ENCODE data around the gene CNOT2.

CNOT2 gene

DNA sequence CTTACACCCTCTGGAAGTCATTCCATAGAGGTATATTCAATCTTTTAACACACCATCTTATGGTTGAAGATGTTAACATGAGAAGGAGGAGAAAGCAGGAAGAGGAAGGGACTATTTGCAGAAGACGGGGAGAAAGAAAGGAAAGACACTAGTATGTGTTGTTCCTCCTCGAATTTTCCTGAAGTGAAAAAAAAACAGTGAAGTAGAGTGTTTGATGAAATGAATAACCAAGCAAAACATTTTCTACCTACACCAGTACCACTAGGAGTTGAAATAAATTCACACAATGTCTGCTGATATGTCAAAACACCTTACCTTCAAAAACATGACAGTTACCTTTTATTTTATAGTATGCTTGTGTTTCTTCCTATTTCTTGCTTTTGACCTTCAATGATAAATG lies 1.4 kb upstream of the CNOT2 start:
- in situ Hi-C loops (cut with MboI; ENCODE audit: low sequenced_read_pairs, unreplicated experiment) = no loop called here
- no peak for DNase-seq (ENCODE audit: low spot score)

DNA sequence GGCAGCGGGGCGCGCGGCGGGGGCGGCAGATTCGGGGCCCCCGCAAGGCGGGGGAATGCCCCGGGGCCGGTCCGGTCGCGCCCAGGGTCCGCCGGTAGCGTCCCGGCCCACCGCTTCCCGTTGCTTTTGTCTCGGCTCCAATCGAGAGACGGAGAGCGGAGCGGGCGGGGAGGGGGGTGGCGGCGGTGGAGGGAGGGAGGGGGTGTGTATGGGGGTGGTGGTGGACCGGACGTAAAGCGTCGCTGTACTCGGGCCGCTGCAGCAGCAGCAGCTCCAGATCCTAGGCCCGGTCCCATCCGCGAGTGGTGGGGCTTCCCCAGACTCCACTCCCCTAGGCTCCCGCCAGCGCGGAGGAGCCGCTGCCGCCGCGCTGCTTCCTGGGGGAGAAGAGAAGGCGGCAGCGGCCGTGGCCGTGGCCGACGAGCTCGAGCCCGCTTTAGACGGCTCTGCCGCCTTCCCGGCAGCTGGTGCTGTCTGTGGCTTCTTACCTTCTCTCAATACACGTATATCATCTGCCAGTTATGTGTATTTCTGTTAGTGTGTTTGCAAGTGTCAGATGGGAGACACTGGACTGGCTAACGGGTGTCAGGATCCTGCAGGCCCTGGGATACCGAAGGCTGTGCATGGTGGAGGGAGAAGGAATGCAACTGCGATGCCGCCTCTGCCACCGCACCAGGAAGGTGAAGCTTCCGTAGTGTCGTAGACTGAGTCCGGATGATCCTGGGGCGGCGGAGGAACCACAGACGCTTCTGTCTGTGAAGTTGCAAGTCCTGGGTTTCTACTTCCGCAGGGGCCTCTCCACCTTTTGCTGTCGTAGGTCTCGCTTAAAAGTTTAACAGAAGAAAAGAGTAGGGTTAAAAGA lies 508 bp downstream of the CNOT2 start:
- in situ Hi-C loops (cut with MboI; ENCODE audit: low sequenced_read_pairs, unreplicated experiment) = no loop called here
- DNase-seq (ENCODE audit: low spot score) = peak; percentile 82
- TF ChIP-seq, protein P1, sequence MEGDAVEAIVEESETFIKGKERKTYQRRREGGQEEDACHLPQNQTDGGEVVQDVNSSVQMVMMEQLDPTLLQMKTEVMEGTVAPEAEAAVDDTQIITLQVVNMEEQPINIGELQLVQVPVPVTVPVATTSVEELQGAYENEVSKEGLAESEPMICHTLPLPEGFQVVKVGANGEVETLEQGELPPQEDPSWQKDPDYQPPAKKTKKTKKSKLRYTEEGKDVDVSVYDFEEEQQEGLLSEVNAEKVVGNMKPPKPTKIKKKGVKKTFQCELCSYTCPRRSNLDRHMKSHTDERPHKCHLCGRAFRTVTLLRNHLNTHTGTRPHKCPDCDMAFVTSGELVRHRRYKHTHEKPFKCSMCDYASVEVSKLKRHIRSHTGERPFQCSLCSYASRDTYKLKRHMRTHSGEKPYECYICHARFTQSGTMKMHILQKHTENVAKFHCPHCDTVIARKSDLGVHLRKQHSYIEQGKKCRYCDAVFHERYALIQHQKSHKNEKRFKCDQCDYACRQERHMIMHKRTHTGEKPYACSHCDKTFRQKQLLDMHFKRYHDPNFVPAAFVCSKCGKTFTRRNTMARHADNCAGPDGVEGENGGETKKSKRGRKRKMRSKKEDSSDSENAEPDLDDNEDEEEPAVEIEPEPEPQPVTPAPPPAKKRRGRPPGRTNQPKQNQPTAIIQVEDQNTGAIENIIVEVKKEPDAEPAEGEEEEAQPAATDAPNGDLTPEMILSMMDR (IDR thresholded peaks at IDR 0.05; ENCODE audit: borderline replicate concordance, control extremely low read depth, extremely low read depth, insufficient read depth, missing control alignments) = no peak

More for the DNA sequence above, 1.4 kb upstream of the CNOT2 start:
- TF ChIP-seq, protein P1 (IDR thresholded peaks at IDR 0.05; ENCODE audit: borderline replicate concordance, control extremely low read depth, extremely low read depth, insufficient read depth, missing control alignments) = no peak

DNA sequence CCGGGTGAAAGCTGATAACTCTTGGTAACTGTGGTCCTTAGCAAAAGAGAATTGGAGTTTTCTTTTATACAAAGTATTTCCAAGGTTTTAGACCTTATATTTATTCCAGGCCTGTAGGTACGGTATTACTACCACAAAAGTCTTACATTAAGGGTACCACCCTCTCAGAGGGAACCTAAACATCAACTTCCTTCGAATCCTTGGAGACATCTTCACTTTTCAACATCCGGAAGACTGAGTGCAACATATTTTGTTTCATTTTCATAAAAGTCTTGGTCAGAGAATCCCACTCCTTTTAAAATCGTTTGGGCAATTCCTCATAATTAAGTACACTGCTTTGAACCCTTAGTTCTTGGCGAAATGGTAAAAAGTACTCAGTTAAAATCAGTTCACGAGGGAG lies 1.2 kb downstream of the CNOT2 start:
- TF ChIP-seq, protein P1 (IDR thresholded peaks at IDR 0.05; ENCODE audit: borderline replicate concordance, control extremely low read depth, extremely low read depth, insufficient read depth, missing control alignments) = no peak
- no peak for DNase-seq (ENCODE audit: low spot score)
- in situ Hi-C loops (cut with MboI; ENCODE audit: low sequenced_read_pairs, unreplicated experiment) = no loop called here

DNA sequence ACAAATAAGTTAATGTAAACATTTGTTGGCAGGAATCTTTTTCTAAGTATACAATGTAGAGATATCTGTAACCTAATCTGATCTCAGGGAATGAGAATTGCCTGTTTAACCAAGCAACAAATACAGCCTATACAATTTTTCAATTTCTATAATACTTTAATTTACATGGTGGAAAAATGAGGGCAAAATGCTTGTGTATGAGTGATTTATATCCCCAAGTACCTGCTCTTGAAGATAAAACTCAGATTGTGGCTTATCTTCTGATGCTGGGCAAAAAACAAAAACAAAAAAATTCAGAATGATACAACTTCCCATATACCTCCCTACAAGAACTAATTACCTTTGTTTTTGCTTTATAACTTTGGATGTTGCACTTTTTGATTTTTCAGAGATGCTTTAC lies 2.2 kb downstream of the CNOT2 start:
- TF ChIP-seq, protein P1 (IDR thresholded peaks at IDR 0.05; ENCODE audit: borderline replicate concordance, control extremely low read depth, extremely low read depth, insufficient read depth, missing control alignments) = no peak
- in situ Hi-C loops (cut with MboI; ENCODE audit: low sequenced_read_pairs, unreplicated experiment) = no loop called here
- DNase-seq (ENCODE audit: low spot score) = no peak

DNA sequence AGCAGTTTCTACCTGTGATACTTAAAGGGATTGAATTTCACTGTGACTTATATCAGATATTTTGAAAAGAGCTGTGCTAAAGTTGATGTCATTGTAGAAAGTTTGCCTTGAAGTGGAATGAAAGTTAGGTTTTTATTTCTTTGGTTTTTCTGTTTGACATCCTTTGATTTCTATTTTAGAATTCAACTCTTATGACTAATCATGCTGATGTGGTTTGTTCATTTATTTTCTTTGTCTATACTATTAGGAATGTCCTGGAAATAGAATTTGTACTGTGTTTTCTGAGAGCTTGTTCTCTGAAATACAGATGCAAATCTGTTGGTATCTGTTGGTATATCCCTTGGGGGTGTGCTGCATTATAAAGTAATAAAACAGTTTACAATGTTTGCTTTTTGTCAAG lies 3.3 kb downstream of the CNOT2 start:
- in situ Hi-C loops (cut with MboI; ENCODE audit: low sequenced_read_pairs, unreplicated experiment) = no loop called here
- DNase-seq (ENCODE audit: low spot score) = no peak
- TF ChIP-seq, protein P1 (IDR thresholded peaks at IDR 0.05; ENCODE audit: borderline replicate concordance, control extremely low read depth, extremely low read depth, insufficient read depth, missing control alignments) = no peak

DNA sequence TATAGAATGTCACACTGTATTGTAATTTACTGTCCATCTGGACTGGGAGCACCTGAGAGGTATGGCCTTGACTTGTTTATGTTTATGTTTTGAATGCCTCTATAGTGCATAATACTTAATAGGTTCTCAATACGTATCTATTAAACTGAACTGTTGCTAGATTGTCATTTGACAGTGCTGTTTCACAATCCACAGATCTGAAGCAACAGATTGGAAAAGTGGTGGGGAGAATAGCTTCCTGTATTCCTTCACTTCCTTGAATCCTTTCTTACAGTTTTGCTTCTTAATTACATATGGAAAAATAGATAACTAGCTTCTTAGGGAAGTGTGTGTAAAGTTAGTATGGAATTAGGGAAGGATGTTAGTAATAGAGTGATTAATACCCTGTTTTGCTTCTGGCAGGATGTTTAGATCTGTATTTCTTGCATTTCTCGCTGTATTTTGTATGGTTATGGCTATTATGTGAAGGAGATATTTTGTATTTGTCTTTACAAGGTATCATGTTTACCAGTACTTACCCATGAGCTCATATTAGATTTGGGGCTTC lies 4.5 kb downstream of the CNOT2 start:
- DNase-seq (ENCODE audit: low spot score) = no peak
- in situ Hi-C loops (cut with MboI; ENCODE audit: low sequenced_read_pairs, unreplicated experiment) = no loop called here
- TF ChIP-seq, protein P1 (IDR thresholded peaks at IDR 0.05; ENCODE audit: borderline replicate concordance, control extremely low read depth, extremely low read depth, insufficient read depth, missing control alignments) = no peak
